Measurements from ENCODE around the gene LEPR. TPM values are rescaled to one million over a fixed set of nuclear protein-coding genes. Genes with fewer than 3 reads are reported as not detected.
A peak's percentile ranks its signal among the peaks of the same experiment; 100 is the strongest.

LEPR gene
- total RNA-seq, 1 donor from 2014 or later = 8.9 TPM

GRCh38 chr1:65432918-65433317, 12.4 kb downstream of the LEPR start:
- no peaks in the 10 kb centered on the region for H3K9me3 ChIP-seq (ENCODE audit: insufficient read depth, low read depth, low read length)
- no peaks in the 10 kb centered on the region for H3K27me3 Mint-ChIP-seq (ENCODE audit: low read depth, unreplicated experiment)
- no peak overlapping the region for H3K4me3 ChIP-seq (ENCODE audit: insufficient read depth, low read depth, low read length)
- no peaks in the 10 kb centered on the region for H3K79me2 ChIP-seq (ENCODE audit: insufficient read depth, low read length)
- TF ChIP-seq CTCF (IDR thresholded peaks at IDR 0.05; ENCODE audit: insufficient read depth, low read depth, low read length) = no peak
- no peak for TF ChIP-seq EZH2 (IDR thresholded peaks at IDR 0.05; ENCODE audit: insufficient read depth, low read length)
- H3K9ac ChIP-seq (ENCODE audit: low read length) = no peak overlapping the region
- H3K36me3 ChIP-seq (ENCODE audit: insufficient read depth, low read length) = peaks cover 14% of the 10 kb centered on the region
- no peaks in the 10 kb centered on the region for H3K9me3 Mint-ChIP-seq (ENCODE audit: unreplicated experiment)
- DNase-seq (ENCODE audit: low read depth) (no peak), FAIRE-seq (no peak)
- H3K36me3 Mint-ChIP-seq (ENCODE audit: low read depth, unreplicated experiment) = peaks cover 6% of the 10 kb centered on the region
- no peak overlapping the region for H2AFZ ChIP-seq (ENCODE audit: low read depth, low read length)
- H3K4me3 Mint-ChIP-seq (ENCODE audit: unreplicated experiment) = no peak overlapping the region
- H3K4me2 ChIP-seq (ENCODE audit: low read length) = no peak overlapping the region
- H4K20me1 ChIP-seq (ENCODE audit: insufficient read depth, low read length) = peaks cover 10% of the 10 kb centered on the region
- no peak overlapping the region for H3K27ac Mint-ChIP-seq (ENCODE audit: unreplicated experiment)
- H3K4me1 Mint-ChIP-seq (ENCODE audit: low read depth, unreplicated experiment) = peaks cover 42% of the 10 kb centered on the region
- H3K27me3 ChIP-seq (ENCODE audit: insufficient read depth, low read length) = no peaks in the 10 kb centered on the region
- peaks cover 19% of the 10 kb centered on the region for H3K4me1 ChIP-seq (ENCODE audit: insufficient read depth, low read length)
- no peak overlapping the region for H3K27ac ChIP-seq (ENCODE audit: low read depth, low read length)

DNA sequence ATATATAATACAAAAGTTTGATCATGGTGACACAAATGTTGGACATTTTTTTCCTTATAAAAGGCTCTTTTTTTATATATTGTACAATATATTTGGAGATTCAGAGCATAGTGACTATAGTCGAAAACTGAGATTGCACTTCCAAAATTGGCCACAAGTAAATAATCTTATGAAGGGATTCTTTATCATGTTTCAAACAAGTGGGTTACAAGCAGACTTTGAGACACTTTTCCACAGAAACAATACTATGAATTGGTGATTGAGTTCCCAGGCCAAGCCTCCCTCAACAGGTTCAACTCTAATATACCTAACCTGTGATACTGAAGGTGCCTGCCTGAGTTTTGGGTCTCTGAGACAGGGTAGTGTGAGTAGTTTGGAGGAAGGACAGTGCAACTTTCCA, 13.8 kb downstream of the LEPR start:
- no peak for DNase-seq (ENCODE audit: low read depth)
- peak overlapping the region; percentile 80 for H3K27ac Mint-ChIP-seq (ENCODE audit: unreplicated experiment)
- no peak overlapping the region for H3K9ac ChIP-seq (ENCODE audit: low read length)
- no peak overlapping the region for H3K4me2 ChIP-seq (ENCODE audit: low read length)
- peaks cover 10% of the 10 kb centered on the region for H4K20me1 ChIP-seq (ENCODE audit: insufficient read depth, low read length)
- no peak overlapping the region for H3K27ac ChIP-seq (ENCODE audit: low read depth, low read length)
- H3K27me3 ChIP-seq (ENCODE audit: insufficient read depth, low read length) = no peaks in the 10 kb centered on the region
- H3K36me3 ChIP-seq (ENCODE audit: insufficient read depth, low read length) = peaks cover 10% of the 10 kb centered on the region
- no peaks in the 10 kb centered on the region for H3K79me2 ChIP-seq (ENCODE audit: insufficient read depth, low read length)
- H3K27me3 Mint-ChIP-seq (ENCODE audit: low read depth, unreplicated experiment) = no peaks in the 10 kb centered on the region
- peaks cover 8% of the 10 kb centered on the region for H3K36me3 Mint-ChIP-seq (ENCODE audit: low read depth, unreplicated experiment)
- no peak overlapping the region for H2AFZ ChIP-seq (ENCODE audit: low read depth, low read length)
- H3K9me3 Mint-ChIP-seq (ENCODE audit: unreplicated experiment) = no peaks in the 10 kb centered on the region
- H3K4me3 ChIP-seq (ENCODE audit: insufficient read depth, low read depth, low read length) = no peak overlapping the region
- FAIRE-seq = no peak
- TF ChIP-seq CTCF (IDR thresholded peaks at IDR 0.05; ENCODE audit: insufficient read depth, low read depth, low read length) (no peak), EZH2 (IDR thresholded peaks at IDR 0.05; ENCODE audit: insufficient read depth, low read length) (no peak)
- H3K4me1 Mint-ChIP-seq (ENCODE audit: low read depth, unreplicated experiment) = peaks cover 38% of the 10 kb centered on the region
- H3K9me3 ChIP-seq (ENCODE audit: insufficient read depth, low read depth, low read length) = no peaks in the 10 kb centered on the region
- peaks cover 16% of the 10 kb centered on the region for H3K4me1 ChIP-seq (ENCODE audit: insufficient read depth, low read length)
- H3K4me3 Mint-ChIP-seq (ENCODE audit: unreplicated experiment) = no peak overlapping the region

DNA sequence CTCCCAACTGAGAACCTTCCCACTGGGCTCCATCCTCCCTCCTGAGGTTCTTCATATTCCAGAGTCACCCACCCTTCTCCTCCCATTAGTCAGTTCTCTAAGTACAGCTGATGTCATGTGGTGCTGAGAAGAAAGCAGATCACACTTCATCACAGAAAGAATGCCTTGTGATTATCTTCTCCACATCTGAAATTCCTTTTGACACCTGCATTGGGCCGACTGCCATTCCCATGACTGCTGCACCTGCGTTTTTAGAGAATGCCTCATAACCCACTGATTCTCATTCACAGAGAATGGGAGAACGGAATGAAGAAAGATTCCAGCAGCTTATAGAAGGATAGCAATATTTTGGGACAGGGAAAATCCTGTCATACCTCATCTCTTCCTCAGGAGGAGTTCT, 14.3 kb downstream of the LEPR start:
- H3K9me3 ChIP-seq (ENCODE audit: insufficient read depth, low read depth, low read length) = no peaks in the 10 kb centered on the region
- Mint-ChIP-seq H3K4me3 (ENCODE audit: unreplicated experiment) (no peak overlapping the region), H3K36me3 (ENCODE audit: low read depth, unreplicated experiment) (peaks cover 6% of the 10 kb centered on the region), H3K4me1 (ENCODE audit: low read depth, unreplicated experiment) (peaks cover 34% of the 10 kb centered on the region), H3K27me3 (ENCODE audit: low read depth, unreplicated experiment) (no peaks in the 10 kb centered on the region), H3K9me3 (ENCODE audit: unreplicated experiment) (no peaks in the 10 kb centered on the region), H3K27ac (ENCODE audit: unreplicated experiment) (peak overlapping the region; percentile 80)
- H3K4me3 ChIP-seq (ENCODE audit: insufficient read depth, low read depth, low read length) = no peak overlapping the region
- no peak overlapping the region for H3K9ac ChIP-seq (ENCODE audit: low read length)
- no peaks in the 10 kb centered on the region for H3K79me2 ChIP-seq (ENCODE audit: insufficient read depth, low read length)
- FAIRE-seq (no peak), DNase-seq (ENCODE audit: low read depth) (no peak)
- H3K27me3 ChIP-seq (ENCODE audit: insufficient read depth, low read length) = no peaks in the 10 kb centered on the region
- H4K20me1 ChIP-seq (ENCODE audit: insufficient read depth, low read length) = peaks cover 10% of the 10 kb centered on the region
- TF ChIP-seq CTCF (IDR thresholded peaks at IDR 0.05; ENCODE audit: insufficient read depth, low read depth, low read length) = no peak
- H3K4me1 ChIP-seq (ENCODE audit: insufficient read depth, low read length) = peaks cover 11% of the 10 kb centered on the region
- no peak overlapping the region for H3K27ac ChIP-seq (ENCODE audit: low read depth, low read length)
- H3K4me2 ChIP-seq (ENCODE audit: low read length) = no peak overlapping the region
- H3K36me3 ChIP-seq (ENCODE audit: insufficient read depth, low read length) = peaks cover 10% of the 10 kb centered on the region
- H2AFZ ChIP-seq (ENCODE audit: low read depth, low read length) = no peak overlapping the region

All from astrocyte (in vitro differentiated cells and primary cell).